ENCODE measurements around the gene R3HDM1.

The R3HDM1 gene

GRCh38 chr2:135773319-135773718, 242.0 kb downstream of the R3HDM1 start:
- H3K4me1 ChIP-seq (ENCODE audit: control insufficient read depth, insufficient read depth, low read length): no peaks in the 10 kb centered on the region
- H3K36me3 ChIP-seq (ENCODE audit: control insufficient read depth, insufficient read depth, low read length): peaks cover 8% of the 10 kb centered on the region; the same call in 1 of the 2 replicates
- DNase-seq (ENCODE audit: low read depth, low spot score): no peak
- no peak overlapping the region for H3K4me3 ChIP-seq (ENCODE audit: low read length)
- H3K9me3 ChIP-seq (ENCODE audit: control insufficient read depth, insufficient read depth, low read length): no peaks in the 10 kb centered on the region; the same call in 1 of the 2 replicates
- no peaks in the 10 kb centered on the region for H3K27me3 ChIP-seq (ENCODE audit: control insufficient read depth, insufficient read depth, low read length)
- no CpG with 5 or more reads among the region's 2 CpGs for WGBS (ENCODE audit: insufficient coverage, insufficient read length)
- no peak overlapping the region for H3K27ac ChIP-seq (ENCODE audit: low read length)

DNA sequence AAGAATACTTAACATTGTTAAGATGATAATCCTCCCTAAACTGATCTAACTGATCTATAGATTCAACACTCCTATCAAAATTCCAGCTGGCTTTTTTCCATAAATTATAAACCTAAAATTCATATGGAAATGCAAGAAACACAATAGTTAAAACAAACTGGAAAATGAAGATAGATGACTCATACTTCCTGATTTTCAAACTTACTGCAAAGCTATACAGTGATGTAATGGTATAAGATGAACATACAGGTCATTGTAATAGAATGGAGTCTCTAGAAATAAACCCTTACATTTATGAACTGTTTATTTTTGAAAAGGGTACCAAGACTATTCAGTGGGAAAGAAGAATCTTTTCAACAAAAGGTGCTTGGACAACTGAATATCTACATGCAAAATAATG, 242.6 kb downstream of the R3HDM1 start:
- Histone ChIP-seq H3K27me3 (ENCODE audit: control insufficient read depth, insufficient read depth, low read length) (no peaks in the 10 kb centered on the region), H3K27ac (ENCODE audit: low read length) (no peak overlapping the region), H3K9me3 (ENCODE audit: control insufficient read depth, insufficient read depth, low read length) (no peaks in the 10 kb centered on the region; the same call in 1 of the 2 replicates), H3K36me3 (ENCODE audit: control insufficient read depth, insufficient read depth, low read length) (peaks cover 8% of the 10 kb centered on the region; the same call in 1 of the 2 replicates), H3K4me3 (ENCODE audit: low read length) (no peak overlapping the region), H3K4me1 (ENCODE audit: control insufficient read depth, insufficient read depth, low read length) (no peaks in the 10 kb centered on the region)
- no peak for DNase-seq (ENCODE audit: low read depth, low spot score)

Data from iPS DF 6.9 (cell line).